DOHH2 (cell line): ENCODE results near the gene PTPRK.

Source experiments
- H3F3A ChIP-seq: fragments of 200-600 bp; sonication (generic), shearing (Covaris generic); 2 replicates; pipeline ENCODE4 v1.6.0; 2016; ENCODE audit warnings: antibody characterized with exemption, mild to moderate bottlenecking; ENCODE audit not compliant: control insufficient read depth, insufficient read depth
- H3K27ac ChIP-seq: fragments of 200-600 bp; sonication (generic); 2 replicates; pipeline ENCODE4 v1.5.1; 2014; ENCODE audit warnings: low read depth, mild to moderate bottlenecking, low read length, moderate library complexity
- H3K27me3 ChIP-seq: fragments of 200-600 bp; sonication (generic); 2 replicates; pipeline ENCODE4 v1.6.1; 2014; ENCODE audit warnings: mild to moderate bottlenecking, low read length, mixed read lengths; ENCODE audit not compliant: control insufficient read depth
- H3K36me3 ChIP-seq: fragments of 200-600 bp; sonication (generic); 2 replicates; pipeline ENCODE4 v1.6.1; 2014; ENCODE audit warnings: mild to moderate bottlenecking, low read length, moderate library complexity, mixed read lengths; ENCODE audit not compliant: control insufficient read depth
- H3K4me1 ChIP-seq: fragments of 200-600 bp; sonication (generic); 2 replicates; pipeline ENCODE4 v1.6.1; 2014; ENCODE audit warnings: mild to moderate bottlenecking, low read length, mixed read lengths; ENCODE audit not compliant: control insufficient read depth
- H3K4me2 ChIP-seq: fragments of 200-600 bp; sonication (generic); 2 replicates; pipeline ENCODE4 v1.6.0; 2014; ENCODE audit warnings: mild to moderate bottlenecking, low read length, moderate library complexity
- H3K4me3 ChIP-seq: fragments of 200-600 bp; sonication (generic); 2 replicates; pipeline ENCODE4 v1.5.1; 2014; ENCODE audit warnings: mild to moderate bottlenecking, low read length, mixed read lengths
- H3K79me2 ChIP-seq: fragments of 200-600 bp; sonication (generic); 2 replicates; pipeline ENCODE4 v1.6.1; 2014; ENCODE audit warnings: mild to moderate bottlenecking, low read length, mixed read lengths; ENCODE audit not compliant: control insufficient read depth
- H3K9me2 ChIP-seq: fragments of 200-600 bp; sonication (generic); replicated peaks from 2 replicates; pipeline ENCODE4 v1.6.1; 2014; ENCODE audit warnings: mild to moderate bottlenecking, low read length, mixed read lengths; ENCODE audit not compliant: control insufficient read depth
- H3K9me3 ChIP-seq: fragments of 200-600 bp; sonication (generic); 2 replicates; pipeline ENCODE4 v1.6.1; 2014; ENCODE audit warnings: antibody characterized with exemption, low read length, mixed read lengths; ENCODE audit not compliant: control insufficient read depth, insufficient read depth
- H4K20me1 ChIP-seq: fragments of 200-600 bp; sonication (generic); 2 replicates; pipeline ENCODE4 v1.6.0; 2014; ENCODE audit warnings: low read depth, mild to moderate bottlenecking, antibody characterized with exemption, low read length, moderate library complexity; ENCODE audit not compliant: control insufficient read depth, insufficient read depth
- EZH2phosphoT487 ChIP-seq: fragments of 200-600 bp; sonication (generic); IDR thresholded peaks from 2 replicates; pipeline ENCODE4 v1.6.1; 2017; ENCODE audit warnings: borderline replicate concordance, mild to moderate bottlenecking, antibody characterized with exemption, low read length, moderate library complexity, mixed read lengths
- TF ChIP-seq, protein P1 (sequence below): fragments of 200-600 bp; sonication (generic); IDR thresholded peaks from one replicate; pipeline ENCODE4 v1.5.1; 2014; ENCODE audit warnings: antibody characterized with exemption, mild to moderate bottlenecking, low read depth, low read length; ENCODE audit not compliant: poor library complexity, severe bottlenecking

The PTPRK gene

DNA sequence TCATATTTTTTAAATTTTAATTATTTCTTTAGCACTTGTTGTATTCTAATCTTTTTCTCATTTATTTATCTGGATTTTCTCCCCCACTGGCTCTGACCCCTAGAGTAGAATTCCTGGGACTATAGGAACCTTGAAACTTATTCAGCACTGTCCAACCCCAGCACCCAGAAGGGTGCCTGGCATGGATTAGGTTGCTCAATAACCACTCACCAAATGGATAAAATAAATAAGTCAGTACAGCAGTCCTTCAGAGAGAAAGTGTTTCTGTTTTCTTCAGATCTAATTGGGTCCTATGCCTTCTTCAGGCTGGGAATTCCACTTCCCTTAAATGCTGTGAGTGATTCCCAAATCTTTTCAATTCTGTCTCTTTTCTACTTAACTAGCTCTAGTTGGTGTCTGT lies 206.2 kb downstream of the PTPRK start:
- Histone ChIP-seq H3K36me3 (no peaks in the 10 kb centered on the region), H3K4me1 (no peaks in the 10 kb centered on the region), H3F3A (no peaks in the 10 kb centered on the region), H3K9me2 (no peaks in the 10 kb centered on the region), H3K79me2 (no peaks in the 10 kb centered on the region), H3K4me2 (no peak overlapping the region), H3K4me3 (no peak overlapping the region), H4K20me1 (no peaks in the 10 kb centered on the region), H3K9me3 (no peaks in the 10 kb centered on the region), H3K27me3 (no peaks in the 10 kb centered on the region), H3K27ac (no peak overlapping the region)
- no peak for TF ChIP-seq EZH2phosphoT487
- TF ChIP-seq, protein P1, sequence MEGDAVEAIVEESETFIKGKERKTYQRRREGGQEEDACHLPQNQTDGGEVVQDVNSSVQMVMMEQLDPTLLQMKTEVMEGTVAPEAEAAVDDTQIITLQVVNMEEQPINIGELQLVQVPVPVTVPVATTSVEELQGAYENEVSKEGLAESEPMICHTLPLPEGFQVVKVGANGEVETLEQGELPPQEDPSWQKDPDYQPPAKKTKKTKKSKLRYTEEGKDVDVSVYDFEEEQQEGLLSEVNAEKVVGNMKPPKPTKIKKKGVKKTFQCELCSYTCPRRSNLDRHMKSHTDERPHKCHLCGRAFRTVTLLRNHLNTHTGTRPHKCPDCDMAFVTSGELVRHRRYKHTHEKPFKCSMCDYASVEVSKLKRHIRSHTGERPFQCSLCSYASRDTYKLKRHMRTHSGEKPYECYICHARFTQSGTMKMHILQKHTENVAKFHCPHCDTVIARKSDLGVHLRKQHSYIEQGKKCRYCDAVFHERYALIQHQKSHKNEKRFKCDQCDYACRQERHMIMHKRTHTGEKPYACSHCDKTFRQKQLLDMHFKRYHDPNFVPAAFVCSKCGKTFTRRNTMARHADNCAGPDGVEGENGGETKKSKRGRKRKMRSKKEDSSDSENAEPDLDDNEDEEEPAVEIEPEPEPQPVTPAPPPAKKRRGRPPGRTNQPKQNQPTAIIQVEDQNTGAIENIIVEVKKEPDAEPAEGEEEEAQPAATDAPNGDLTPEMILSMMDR: no peak

GRCh38 chr6:128311944-128312570 lies 208.3 kb downstream of the PTPRK start:
- no peak overlapping the region for H3K27ac ChIP-seq
- no peaks in the 10 kb centered on the region for H4K20me1 ChIP-seq
- no peaks in the 10 kb centered on the region for H3K36me3 ChIP-seq
- H3K4me2 ChIP-seq: no peak overlapping the region
- no peaks in the 10 kb centered on the region for H3K79me2 ChIP-seq
- no peaks in the 10 kb centered on the region for H3K9me3 ChIP-seq
- H3K27me3 ChIP-seq: no peaks in the 10 kb centered on the region
- no peaks in the 10 kb centered on the region for H3K4me1 ChIP-seq
- H3F3A ChIP-seq: no peaks in the 10 kb centered on the region
- H3K4me3 ChIP-seq: no peak overlapping the region
- TF ChIP-seq EZH2phosphoT487: no peak
- TF ChIP-seq, protein P1: no peak
- H3K9me2 ChIP-seq: no peaks in the 10 kb centered on the region

DNA sequence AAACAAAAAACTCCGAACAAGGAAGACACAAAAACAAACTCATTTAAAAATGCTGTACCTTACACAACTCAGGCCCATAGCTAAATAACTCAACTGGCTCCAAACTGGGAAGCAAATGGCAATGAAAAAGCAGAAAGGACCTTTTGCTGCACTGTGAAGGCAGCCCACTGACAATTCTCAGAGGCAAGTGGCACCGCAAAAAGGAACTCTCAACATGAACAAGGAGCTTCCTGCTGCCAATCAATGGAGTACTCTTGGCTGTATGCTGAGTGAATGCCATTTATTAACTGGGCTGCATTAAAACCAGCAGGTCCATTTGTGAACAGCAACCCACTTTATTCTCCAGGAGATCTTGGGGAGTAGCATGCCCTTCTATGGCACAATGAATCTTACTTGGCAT lies 209.9 kb downstream of the PTPRK start:
- H3K27ac ChIP-seq: no peak overlapping the region
- no peak overlapping the region for H3K4me2 ChIP-seq
- no peaks in the 10 kb centered on the region for H3K27me3 ChIP-seq
- no peaks in the 10 kb centered on the region for H3K79me2 ChIP-seq
- TF ChIP-seq, protein P1: no peak
- no peak for TF ChIP-seq EZH2phosphoT487
- H4K20me1 ChIP-seq: no peaks in the 10 kb centered on the region
- H3F3A ChIP-seq: no peaks in the 10 kb centered on the region
- no peaks in the 10 kb centered on the region for H3K36me3 ChIP-seq
- no peaks in the 10 kb centered on the region for H3K4me1 ChIP-seq
- H3K9me3 ChIP-seq: no peaks in the 10 kb centered on the region
- no peaks in the 10 kb centered on the region for H3K9me2 ChIP-seq
- H3K4me3 ChIP-seq: no peak overlapping the region
